GM21576 (cell line): ENCODE data around the gene COX5A.

ENCODE experiments used
- ATAC-seq: cut with Tn5 transposase; IDR thresholded peaks from one replicate; pipeline ENCODE4 v1.9.1; 2021; ENCODE audit warnings: mild to moderate bottlenecking, moderate library complexity; ENCODE audit not compliant: unreplicated experiment

The COX5A gene

GRCh38 chr15:74937590-74938371, at the start of gene COX5A:
COX5A (minus strand) TSS chr15:74938073; CDS start chr15:74938014, 59 bp downstream.
- ATAC-seq = peak; percentile 87

- no peak for ATAC-seq
These were observed 45.9 kb upstream of the COX5A start for GRCh38 chr15:74983725-74984231.

- ATAC-seq = no peak
These were observed 44.3 kb upstream of the COX5A start for GRCh38 chr15:74982183-74982582.

DNA sequence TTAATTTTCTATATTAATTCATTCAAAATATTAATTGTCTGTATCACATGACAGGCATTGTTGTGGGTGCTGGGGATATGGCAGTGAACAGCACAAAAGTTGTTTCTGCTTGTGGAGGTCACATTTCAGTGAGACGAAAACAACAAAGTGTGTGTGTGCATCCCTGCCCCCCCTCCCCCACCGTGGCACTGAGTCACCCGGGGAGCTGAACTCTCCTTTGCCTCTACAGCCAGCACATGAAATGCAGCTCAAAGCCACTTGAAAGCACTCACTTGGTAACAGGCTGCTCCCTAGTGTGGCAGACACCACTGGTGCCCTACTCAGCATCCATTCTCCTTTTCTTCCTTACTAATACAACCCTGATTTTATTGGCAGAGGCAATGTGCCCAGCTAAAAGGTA, 40.6 kb upstream of the COX5A start:
- no peak for ATAC-seq

DNA sequence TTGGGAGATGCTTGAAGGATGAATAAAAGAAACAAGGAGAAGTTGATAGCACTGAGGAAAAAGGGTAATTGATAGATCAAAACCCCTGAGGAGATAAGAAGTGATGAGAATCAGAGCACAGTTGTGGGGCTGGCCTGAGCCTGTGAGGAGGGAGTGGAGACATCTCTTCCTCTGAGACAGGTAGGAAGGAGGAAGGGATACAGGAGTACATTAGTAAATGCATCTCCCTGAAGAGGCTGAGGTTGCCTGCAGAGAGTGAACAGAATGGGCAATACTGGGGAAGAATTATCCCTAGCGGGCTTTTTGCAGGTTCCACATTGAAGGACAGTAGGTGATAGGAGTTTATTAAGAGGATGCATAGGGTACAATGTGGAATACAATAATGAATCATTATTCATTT, 40.2 kb upstream of the COX5A start:
- no peak for ATAC-seq

DNA sequence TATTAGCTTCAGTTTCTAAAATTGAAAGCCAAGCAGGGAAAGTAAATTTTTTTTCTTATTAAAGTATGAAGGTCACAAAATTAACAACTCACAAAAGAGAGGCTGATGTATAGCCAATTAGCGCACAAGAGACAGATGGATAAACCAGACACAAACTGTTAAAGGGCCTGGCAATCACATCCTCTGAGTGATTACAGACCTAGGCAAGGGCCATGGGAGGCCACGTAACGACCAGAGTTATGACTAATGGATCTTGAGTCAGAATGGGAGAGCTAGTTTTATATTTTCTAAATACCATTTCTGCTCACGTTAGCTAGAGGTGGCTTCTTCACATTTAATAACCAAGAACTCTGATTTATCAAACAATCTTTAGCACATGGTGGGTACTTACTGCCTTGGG, 39.7 kb upstream of the COX5A start:
- no peak for ATAC-seq

DNA sequence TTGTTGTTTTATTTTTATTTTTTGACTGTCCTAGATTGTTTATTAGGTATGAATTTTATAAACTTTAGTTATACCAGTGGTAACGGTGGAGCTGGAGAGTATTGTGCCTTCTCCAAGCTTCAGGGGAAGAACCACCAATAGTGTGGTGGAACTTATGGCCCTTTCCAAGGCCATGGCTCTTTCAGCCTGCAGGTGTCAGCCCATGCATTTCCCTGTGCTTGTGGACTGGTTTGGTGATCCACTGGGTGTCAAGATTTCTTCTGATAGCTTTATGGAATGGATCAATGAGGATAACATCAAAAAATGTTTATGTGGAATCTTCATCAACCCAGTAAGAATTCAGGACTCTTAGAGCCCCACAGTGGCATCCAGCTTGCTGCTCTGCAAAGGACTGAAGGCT, 38.3 kb upstream of the COX5A start:
- no peak for ATAC-seq

GRCh38 chr15:74967670-74968069, 29.8 kb upstream of the COX5A start:
- ATAC-seq = no peak

DNA sequence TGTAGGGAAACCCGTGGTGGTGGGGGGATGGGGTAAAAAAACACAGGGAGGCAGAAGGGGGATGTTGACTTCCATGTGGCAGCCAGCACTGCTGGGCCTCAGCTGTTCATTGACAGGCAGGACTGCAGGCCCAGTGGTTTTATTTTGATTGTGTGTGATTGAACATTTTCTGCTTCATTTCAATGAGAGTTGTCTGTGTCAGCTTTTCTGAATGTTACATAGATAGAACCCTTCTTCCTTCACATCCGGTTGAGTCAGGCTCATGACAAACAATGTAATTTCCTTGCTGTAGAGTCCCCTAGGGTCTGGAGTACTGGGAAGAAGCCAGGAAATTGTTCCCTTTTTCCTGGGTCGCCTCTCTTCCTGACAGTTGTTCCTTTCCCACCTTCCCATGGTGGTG, 26.9 kb upstream of the COX5A start:
- ATAC-seq = no peak

- no peak for ATAC-seq
These were observed 25.3 kb upstream of the COX5A start for GRCh38 chr15:74963213-74963612.

- ATAC-seq = no peak
These were observed 24.8 kb upstream of the COX5A start for GRCh38 chr15:74962671-74963070.

DNA sequence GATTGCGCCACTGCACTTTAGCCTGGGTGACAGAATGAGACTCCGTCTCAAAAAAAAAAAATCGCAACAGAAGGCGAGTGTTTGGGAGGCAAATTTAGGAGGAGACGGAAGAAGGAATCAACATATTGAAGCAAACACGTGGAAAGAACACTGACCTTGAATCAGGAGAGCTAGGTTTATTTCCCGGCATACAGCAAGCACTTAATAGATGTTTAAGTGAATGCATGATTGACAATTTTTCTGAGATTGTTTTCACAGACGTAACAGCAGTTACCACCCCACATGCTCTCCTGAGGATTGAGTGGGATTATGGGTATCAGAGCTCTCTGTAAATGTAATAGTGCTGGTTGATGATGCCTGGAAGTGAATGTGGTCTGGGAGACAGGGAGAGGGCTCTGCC, 24.3 kb upstream of the COX5A start:
- ATAC-seq = no peak

- ATAC-seq = no peak
These were observed 23.7 kb upstream of the COX5A start for GRCh38 chr15:74961616-74962015.

GRCh38 chr15:74960995-74961588, 23.2 kb upstream of the COX5A start:
- no peak for ATAC-seq

- ATAC-seq = no peak
These were observed 22.4 kb upstream of the COX5A start for GRCh38 chr15:74960286-74960685.

DNA sequence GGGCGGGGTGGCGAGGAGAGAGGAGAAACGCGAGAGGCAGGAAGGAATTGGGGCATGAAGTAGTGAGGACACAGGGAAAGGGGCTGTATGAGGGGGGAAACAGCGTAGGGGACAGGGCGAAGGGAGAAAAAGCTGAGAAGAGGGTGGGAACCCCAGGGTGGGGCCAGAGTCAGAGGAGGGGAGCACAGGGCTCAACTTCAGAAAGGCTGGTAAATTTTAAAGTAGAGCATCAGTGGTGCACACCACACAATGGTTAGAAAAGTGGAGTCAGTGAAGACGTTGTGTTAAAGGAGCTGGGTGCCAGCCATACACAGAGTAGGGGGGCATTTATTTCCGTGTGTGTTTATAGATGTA, 21.7 kb upstream of the COX5A start:
- ATAC-seq = no peak

DNA sequence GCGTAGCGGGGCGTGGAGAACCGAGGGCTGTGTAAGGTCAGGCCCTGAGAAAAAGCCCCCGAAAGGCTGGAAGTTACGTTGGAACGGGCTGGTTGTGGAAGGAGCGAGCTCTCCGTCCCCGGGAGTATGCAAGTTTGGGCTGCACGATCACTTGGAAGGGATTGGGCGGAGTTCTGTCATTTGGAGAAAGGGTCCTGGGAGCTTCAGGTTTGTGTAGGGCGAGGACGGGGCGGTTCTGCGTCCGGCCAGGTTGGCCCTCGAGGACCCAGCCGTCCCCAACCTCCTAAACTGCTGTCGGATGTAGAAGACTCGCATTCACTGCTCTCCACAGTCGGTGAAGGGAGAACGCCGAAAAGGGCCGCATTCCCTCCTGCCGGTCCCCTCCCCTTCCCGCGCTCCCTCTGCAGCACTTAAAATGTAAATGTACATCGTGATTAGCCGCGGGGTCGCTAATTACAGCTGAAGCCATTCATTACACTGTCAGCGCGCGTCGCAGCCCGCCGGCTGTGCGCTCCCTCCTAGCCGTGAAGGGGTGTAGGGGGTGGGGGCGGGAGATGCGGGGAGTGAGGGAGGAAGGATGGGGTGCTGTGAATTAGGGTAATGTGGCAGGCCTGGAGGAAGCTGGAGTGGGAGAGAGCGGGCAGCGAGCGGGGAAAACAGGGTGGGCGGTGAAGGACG, 21.2 kb upstream of the COX5A start:
- no peak for ATAC-seq

GRCh38 chr15:74958320-74958907, 20.5 kb upstream of the COX5A start:
- no peak for ATAC-seq

DNA sequence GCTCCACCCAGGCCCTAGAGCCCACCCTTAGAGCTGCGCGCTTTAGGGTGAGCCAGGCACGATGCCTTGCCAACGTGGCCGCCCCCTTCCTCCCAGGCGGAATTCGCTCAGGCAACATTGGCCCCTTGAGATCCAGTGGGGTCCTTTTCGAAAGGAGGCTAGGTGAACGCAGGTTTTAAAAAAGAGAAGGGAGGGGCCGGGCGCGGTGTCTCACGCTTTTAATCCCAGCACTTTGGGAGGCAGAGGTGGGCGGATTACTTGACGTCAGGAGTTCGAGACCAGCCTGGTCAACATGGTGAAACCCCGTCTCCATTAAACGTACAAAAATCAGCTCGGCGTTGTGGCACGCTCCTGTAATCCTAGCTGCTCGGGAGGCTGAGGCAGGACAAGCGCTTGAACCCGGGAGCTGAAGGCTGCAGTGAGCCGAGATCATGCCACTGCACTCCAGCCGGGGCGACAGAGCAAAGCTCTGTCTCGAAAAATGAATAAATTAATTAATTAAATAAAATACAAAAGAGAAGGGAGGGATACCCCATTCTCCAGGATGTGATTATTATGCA, 19.7 kb upstream of the COX5A start:
- no peak for ATAC-seq

- peak; percentile 64 for ATAC-seq
These were observed 19.0 kb upstream of the COX5A start, which contains the start of gene RPP25 for GRCh38 chr15:74956648-74957475. RPP25 (minus strand) TSS chr15:74956772; CDS start chr15:74956583, 189 bp downstream.
